ENCODE results near the gene ZACN.

Gene ZACN

GRCh38 chr17:76083536-76084182 lies 4.7 kb downstream of the ZACN start:
- no peak for DNase-seq

GRCh38 chr17:76085066-76085730 lies 6.2 kb downstream of the ZACN start:
- no peak for DNase-seq

- DNase-seq: no peak
Measured at GRCh38 chr17:76085731-76086366, 6.9 kb downstream of the ZACN start.

- no peak for DNase-seq
Measured at GRCh38 chr17:76086384-76086783, 7.4 kb downstream of the ZACN start.

GRCh38 chr17:76087531-76087930 lies 8.5 kb downstream of the ZACN start:
- no peak for DNase-seq

GRCh38 chr17:76088041-76088867 lies 9.3 kb downstream of the ZACN start:
- DNase-seq: no peak

- DNase-seq: no peak
Measured at GRCh38 chr17:76088868-76089576, 10.0 kb downstream of the ZACN start.

- no peak for DNase-seq
Measured at GRCh38 chr17:76089680-76090516, 10.9 kb downstream of the ZACN start.

- DNase-seq: no peak
Measured at GRCh38 chr17:76090517-76091129, 11.6 kb downstream of the ZACN start.

GRCh38 chr17:76091526-76092286 lies 12.7 kb downstream of the ZACN start:
- no peak for DNase-seq

- no peak for DNase-seq
Measured at GRCh38 chr17:76092526-76093413, 13.8 kb downstream of the ZACN start.

GRCh38 chr17:76094046-76094445 lies 15.1 kb downstream of the ZACN start:
- no peak for DNase-seq

GRCh38 chr17:76095943-76096342 lies 17.0 kb downstream of the ZACN start:
- no peak for DNase-seq

- DNase-seq: no peak
Measured at GRCh38 chr17:76097716-76098295, 18.8 kb downstream of the ZACN start.

- no peak for DNase-seq
Measured at GRCh38 chr17:76102944-76103273, 23.9 kb downstream of the ZACN start.

- DNase-seq: peak; percentile 85
Measured at GRCh38 chr17:76103274-76104139, 24.5 kb downstream of the ZACN start, which contains the start of gene EXOC7. EXOC7 (minus strand) TSS chr17:76103787; CDS start chr17:76103692, 95 bp downstream.

- no peak for DNase-seq
Measured at GRCh38 chr17:76104140-76104895, 25.3 kb downstream of the ZACN start.
